GM18499 (cell line): ENCODE results near the gene CFAP210.
"Not testable (repeated sequence)": the region's sequence is repeated elsewhere in the genome, so short reads cannot be mapped to it uniquely, and the experiment has no call there.

Experiments used
- ATAC-seq: cut with Tn5 transposase; IDR thresholded peaks from one replicate; pipeline ENCODE4 v1.9.1; 2021; ENCODE audit warnings: moderate number of reproducible peaks; ENCODE audit not compliant: insufficient read depth, unreplicated experiment

CFAP210 gene

GRCh38 chr2:169636440-169637097 lies 57.6 kb downstream of the CFAP210 start:
- ATAC-seq, result no peak

GRCh38 chr2:169625781-169626180 lies 68.4 kb downstream of the CFAP210 start:
- ATAC-seq, result no peak

GRCh38 chr2:169623235-169623634 lies 71.0 kb downstream of the CFAP210 start:
- no peak for ATAC-seq

- ATAC-seq, result no peak
Observed at GRCh38 chr2:169620509-169620908, 73.7 kb downstream of the CFAP210 start.

- no peak for ATAC-seq
Observed at GRCh38 chr2:169619946-169620345, 74.3 kb downstream of the CFAP210 start.

- ATAC-seq, result not testable (repeated sequence)
Observed at GRCh38 chr2:169615982-169616381, 78.2 kb downstream of the CFAP210 start.

GRCh38 chr2:169613876-169614275 lies 80.3 kb downstream of the CFAP210 start:
- no peak for ATAC-seq

- ATAC-seq, result no peak
Observed at GRCh38 chr2:169609264-169609663, 84.9 kb downstream of the CFAP210 start.

GRCh38 chr2:169599568-169599967 lies 94.6 kb downstream of the CFAP210 start:
- ATAC-seq, result no peak

GRCh38 chr2:169598982-169599381 lies 95.2 kb downstream of the CFAP210 start:
- ATAC-seq, result no peak

- not testable (repeated sequence) for ATAC-seq
Observed at GRCh38 chr2:169596546-169596945, 97.7 kb downstream of the CFAP210 start.
